H9 (cell line): ENCODE results near the gene LARP4B. TPM values are rescaled to one million over a fixed set of nuclear protein-coding genes. Genes with fewer than 3 reads are reported as not detected.

Experiments used
- DNase-seq: peaks from one replicate; pipeline ENCODE4 v3.0.0-alpha.2; 2017
- H2AFZ ChIP-seq: one replicate; pipeline ENCODE4 v1.6.1; 2013; ENCODE audit warnings: mild to moderate bottlenecking, low read length, control low read depth, moderate library complexity
- H2AK5ac ChIP-seq: 2 replicates; pipeline ENCODE4 v1.6.1; 2013; ENCODE audit warnings: low read length, control low read depth, mixed read lengths; ENCODE audit not compliant: insufficient read length
- H2BK120ac ChIP-seq: one replicate; pipeline ENCODE4 v1.6.1; 2013; ENCODE audit warnings: low read depth, mild to moderate bottlenecking, low read length, control low read depth, inconsistent platforms; ENCODE audit not compliant: poor library complexity, severe bottlenecking
- H2BK12ac ChIP-seq: 2 replicates; pipeline ENCODE4 v1.6.1; 2013; ENCODE audit warnings: low read length, control low read depth, mixed read lengths, low read depth; ENCODE audit not compliant: insufficient read length
- H2BK15ac ChIP-seq: 2 replicates; pipeline ENCODE4 v1.6.1; 2013; ENCODE audit warnings: low read depth, low read length, control low read depth
- H2BK20ac ChIP-seq: one replicate; pipeline ENCODE4 v1.6.1; 2013; ENCODE audit warnings: low read depth, mild to moderate bottlenecking, low read length, control low read depth, inconsistent platforms; ENCODE audit not compliant: poor library complexity, severe bottlenecking
- H2BK5ac ChIP-seq: 2 replicates; pipeline ENCODE4 v1.6.1; 2013; ENCODE audit warnings: low read length, control low read depth, mixed read lengths; ENCODE audit not compliant: insufficient read length
- H3K14ac ChIP-seq: 2 replicates; pipeline ENCODE4 v1.6.1; 2013; ENCODE audit warnings: low read length, control low read depth; ENCODE audit not compliant: insufficient read depth
- H3K18ac ChIP-seq: 2 replicates; pipeline ENCODE4 v1.6.1; 2013; ENCODE audit warnings: low read depth, mild to moderate bottlenecking, mixed read lengths, low read length, control low read depth; ENCODE audit not compliant: insufficient read length
- H3K23ac ChIP-seq: 2 replicates; pipeline ENCODE4 v1.6.1; 2013; ENCODE audit warnings: low read length, control low read depth, mixed read lengths, low read depth; ENCODE audit not compliant: insufficient read length
- H3K23me2 ChIP-seq: 2 replicates; pipeline ENCODE4 v1.6.1; 2013; ENCODE audit warnings: low read depth, mild to moderate bottlenecking, mixed read lengths, low read length, control low read depth; ENCODE audit not compliant: insufficient read length, poor library complexity, severe bottlenecking
- H3K27ac ChIP-seq: 2 replicates; pipeline ENCODE4 v1.5.1; 2013; ENCODE audit warnings: low read length, control low read depth, mixed read lengths, low read depth; ENCODE audit not compliant: insufficient read length
- H3K27me3 ChIP-seq: 2 replicates; pipeline ENCODE4 v1.6.1; 2013; ENCODE audit warnings: low read length, control low read depth, inconsistent platforms; ENCODE audit not compliant: insufficient read depth
- H3K4ac ChIP-seq: 2 replicates; pipeline ENCODE4 v1.6.1; 2013; ENCODE audit warnings: low read depth, mild to moderate bottlenecking, control low read depth, inconsistent platforms, low read length, moderate library complexity
- H3K4me1 ChIP-seq: 2 replicates; pipeline ENCODE4 v1.6.1; 2013; ENCODE audit warnings: low read length, control low read depth, inconsistent platforms; ENCODE audit not compliant: insufficient read depth
- H3K4me2 ChIP-seq: 2 replicates; pipeline ENCODE4 v1.6.1; 2013; ENCODE audit warnings: low read length, control low read depth, mixed read lengths; ENCODE audit not compliant: insufficient read length, insufficient read depth
- H3K56ac ChIP-seq: 2 replicates; pipeline ENCODE4 v1.6.1; 2013; ENCODE audit warnings: low read depth, mild to moderate bottlenecking, mixed read lengths, low read length, control low read depth; ENCODE audit not compliant: insufficient read length
- H3K79me1 ChIP-seq: 2 replicates; pipeline ENCODE4 v1.6.1; 2013; ENCODE audit warnings: low read depth, mild to moderate bottlenecking, moderate library complexity, low read length, control low read depth, inconsistent platforms; ENCODE audit not compliant: insufficient read depth, poor library complexity, severe bottlenecking
- H3K79me2 ChIP-seq: 2 replicates; pipeline ENCODE4 v1.6.1; 2013; ENCODE audit warnings: low read length, control low read depth, inconsistent platforms; ENCODE audit not compliant: insufficient read depth
- H3K9ac ChIP-seq: 2 replicates; pipeline ENCODE4 v1.6.1; 2013; ENCODE audit warnings: low read length, control low read depth, mixed read lengths; ENCODE audit not compliant: insufficient read length; ENCODE audit errors: extremely low read depth
- H3K9me3 ChIP-seq: one replicate; pipeline ENCODE4 v1.6.1; 2013; ENCODE audit warnings: low read depth, low read length, inconsistent platforms; ENCODE audit not compliant: control insufficient read depth
- H3T11ph ChIP-seq: one replicate; pipeline ENCODE4 v1.6.1; 2013; ENCODE audit warnings: mild to moderate bottlenecking, low read length, control low read depth, inconsistent platforms
- H4K20me1 ChIP-seq: one replicate; pipeline ENCODE4 v1.6.1; 2013; ENCODE audit not compliant: control insufficient read depth, insufficient read length, insufficient read depth
- H4K5ac ChIP-seq: 2 replicates; pipeline ENCODE4 v1.6.1; 2013; ENCODE audit warnings: low read depth, mild to moderate bottlenecking, mixed read lengths, low read length, control low read depth; ENCODE audit not compliant: insufficient read length
- H4K8ac ChIP-seq: replicated peaks from 2 replicates; pipeline ENCODE4 v1.6.1; 2013; ENCODE audit warnings: low read length, control low read depth, mixed read lengths, low read depth; ENCODE audit not compliant: insufficient read length
- H4K91ac ChIP-seq: 2 replicates; pipeline ENCODE4 v1.6.1; 2013; ENCODE audit warnings: low read depth, mild to moderate bottlenecking, moderate library complexity, mixed read lengths, low read length, control low read depth; ENCODE audit not compliant: insufficient read length
- H3K27ac Mint-ChIP-seq, 3 experiments: 2 replicates in 2 of 3; 3 replicates in 1 of 3; pipeline ENCODE4 v1.8.0; 2020 to 2021; ENCODE audit warnings: mixed read lengths in 3 of 3, mild to moderate bottlenecking in 1 of 3, moderate library complexity in 1 of 3
- H3K27me3 Mint-ChIP-seq: 2 replicates; pipeline ENCODE4 v1.8.0; 2021; ENCODE audit warnings: low read depth, mild to moderate bottlenecking, moderate library complexity, mixed read lengths
- H3K36me3 Mint-ChIP-seq, 3 experiments: 2 replicates in 2 of 3; 3 replicates in 1 of 3; pipeline ENCODE4 v1.8.0; 2020 to 2021; ENCODE audit warnings: low read depth in 3 of 3, mixed read lengths in 3 of 3; ENCODE audit not compliant: insufficient read depth in 1 of 3
- H3K4me1 Mint-ChIP-seq, 2 experiments: 2 replicates each; pipeline ENCODE4 v1.8.0; 2020; ENCODE audit warnings: mixed read lengths in 2 of 2
- H3K4me3 Mint-ChIP-seq, 2 experiments: 2 replicates in 1 of 2; 3 replicates in 1 of 2; pipeline ENCODE4 v1.8.0; 2020 to 2021; ENCODE audit warnings: mild to moderate bottlenecking in 2 of 2, mixed read lengths in 2 of 2, moderate library complexity in 1 of 2
- H3K9me3 Mint-ChIP-seq, 2 experiments: 2 replicates in 1 of 2; 3 replicates in 1 of 2; pipeline ENCODE4 v1.8.0; 2020; ENCODE audit warnings: mild to moderate bottlenecking in 2 of 2, mixed read lengths in 2 of 2, moderate library complexity in 1 of 2
- CTCF ChIP-seq: fragments of 200-600 bp; sonication (generic); conservative IDR thresholded peaks from 3 replicates; pipeline ENCODE4 v1.8.0; 2021; ENCODE audit warnings: antibody characterized with exemption, mild to moderate bottlenecking
- WGBS: extraction: QIAGEN DNeasy Blood & Tissue Kit; methylation state at CpG from one replicate; pipeline ENCODE4 v1.1.7; 2013; ENCODE audit warnings: missing lambda C conversion rate, low lambda C conversion rate, mixed read lengths; ENCODE audit not compliant: insufficient read length; ENCODE audit errors: extremely low coverage; 5-methylcytosine and 5-hydroxymethylcytosine counted together
- total RNA-seq: library from RNA; stranded (reverse); gene quantifications from 2 replicates; pipeline ENCODE4 v1.2.1, GENCODE V29; 2021

LARP4B gene
- total RNA-seq, 1 experiment from 2014 or later, result 88.9 TPM

- Histone ChIP-seq H2BK15ac (no peak overlapping the region), H3K23ac (no peak overlapping the region), H4K8ac (no peak overlapping the region), H3K27ac (no peak overlapping the region), H3K79me2 (no peaks in the 10 kb centered on the region), H2AK5ac (no peak overlapping the region), H3K4ac (no peak overlapping the region), H3K79me1 (no peaks in the 10 kb centered on the region), H3K9ac (no peak overlapping the region), H3K18ac (no peak overlapping the region), H3T11ph (no peak overlapping the region), H4K5ac (no peak overlapping the region), H4K20me1 (no peaks in the 10 kb centered on the region), H2BK12ac (no peak overlapping the region), H3K14ac (no peak overlapping the region; the same call in 1 of the 2 replicates), H3K4me2 (no peak overlapping the region), H3K56ac (no peak overlapping the region), H3K23me2 (no peaks in the 10 kb centered on the region), H2BK20ac (no peak overlapping the region), H3K9me3 (no peaks in the 10 kb centered on the region), H2BK5ac (no peak overlapping the region), H3K27me3 (no peaks in the 10 kb centered on the region), H4K91ac (no peak overlapping the region), H2AFZ (no peak overlapping the region), H2BK120ac (no peak overlapping the region), H3K4me1 (no peaks in the 10 kb centered on the region)
- Mint-ChIP-seq H3K27me3 (no peaks in the 10 kb centered on the region; the same call in none of the 2 replicates), H3K4me3 (no peak overlapping the region), H3K27ac (no peak overlapping the region), H3K36me3 (no peaks in the 10 kb centered on the region; a peak in 1 of 7 replicates), H3K4me1 (no peaks in the 10 kb centered on the region), H3K9me3 (peaks cover 3 to 11% of the 10 kb centered on the region in 2 experiments; a peak in 3 of 5 replicates)
- WGBS, result no CpG with 5 or more reads among the region's 27 CpGs
- no peak for TF ChIP-seq CTCF
- DNase-seq, result no peak
Observed at GRCh38 chr10:773562-774161, 157.8 kb downstream of the LARP4B start.
